ENCODE results near the gene OR3A2.

DNA sequence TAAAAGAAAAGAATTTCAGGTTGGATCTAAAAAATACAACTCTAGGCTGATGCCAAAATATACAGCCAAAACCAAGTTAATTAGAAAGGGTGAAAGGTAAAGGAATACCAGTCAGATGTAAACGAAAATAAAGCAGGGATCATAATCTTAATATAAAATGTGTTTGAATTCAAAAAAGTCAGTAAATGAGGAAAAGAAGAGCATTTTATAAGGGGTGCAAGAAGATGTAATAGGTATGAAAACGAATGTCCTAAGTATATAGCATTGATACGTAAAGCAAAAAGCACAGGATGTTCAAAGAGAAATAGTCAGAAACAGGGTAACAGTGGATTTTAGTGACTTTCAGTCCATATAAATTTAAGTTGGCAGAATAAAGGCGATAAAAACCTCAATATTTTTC is 90.5 kb downstream of the OR3A2 start:
- TF ChIP-seq, protein P1, sequence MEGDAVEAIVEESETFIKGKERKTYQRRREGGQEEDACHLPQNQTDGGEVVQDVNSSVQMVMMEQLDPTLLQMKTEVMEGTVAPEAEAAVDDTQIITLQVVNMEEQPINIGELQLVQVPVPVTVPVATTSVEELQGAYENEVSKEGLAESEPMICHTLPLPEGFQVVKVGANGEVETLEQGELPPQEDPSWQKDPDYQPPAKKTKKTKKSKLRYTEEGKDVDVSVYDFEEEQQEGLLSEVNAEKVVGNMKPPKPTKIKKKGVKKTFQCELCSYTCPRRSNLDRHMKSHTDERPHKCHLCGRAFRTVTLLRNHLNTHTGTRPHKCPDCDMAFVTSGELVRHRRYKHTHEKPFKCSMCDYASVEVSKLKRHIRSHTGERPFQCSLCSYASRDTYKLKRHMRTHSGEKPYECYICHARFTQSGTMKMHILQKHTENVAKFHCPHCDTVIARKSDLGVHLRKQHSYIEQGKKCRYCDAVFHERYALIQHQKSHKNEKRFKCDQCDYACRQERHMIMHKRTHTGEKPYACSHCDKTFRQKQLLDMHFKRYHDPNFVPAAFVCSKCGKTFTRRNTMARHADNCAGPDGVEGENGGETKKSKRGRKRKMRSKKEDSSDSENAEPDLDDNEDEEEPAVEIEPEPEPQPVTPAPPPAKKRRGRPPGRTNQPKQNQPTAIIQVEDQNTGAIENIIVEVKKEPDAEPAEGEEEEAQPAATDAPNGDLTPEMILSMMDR (IDR thresholded peaks at IDR 0.05): no peak
- no peak for TF ChIP-seq POLR2A (IDR thresholded peaks at IDR 0.05)
